IPS DF 6.9 (cell line): ENCODE results near the gene TLE3.

Experiments used
- DNase-seq: peaks from one replicate; pipeline ENCODE4 v3.0.0-alpha.2; 2013; ENCODE audit warnings: low read depth, low spot score
- H3K27ac ChIP-seq: one replicate; pipeline ENCODE4 v1.5.1; 2013; ENCODE audit warnings: low read length, control low read depth
- H3K27me3 ChIP-seq: 2 replicates; pipeline ENCODE4 v1.6.1; 2013; ENCODE audit warnings: mild to moderate bottlenecking, low read length; ENCODE audit not compliant: control insufficient read depth, insufficient read depth
- H3K36me3 ChIP-seq: 2 replicates; pipeline ENCODE4 v1.6.1; 2013; ENCODE audit warnings: low read length; ENCODE audit not compliant: control insufficient read depth, insufficient read depth
- H3K4me1 ChIP-seq: 2 replicates; pipeline ENCODE4 v1.6.1; 2013; ENCODE audit warnings: low read length; ENCODE audit not compliant: control insufficient read depth, insufficient read depth
- H3K4me3 ChIP-seq: 2 replicates; pipeline ENCODE4 v1.5.1; 2013; ENCODE audit warnings: mild to moderate bottlenecking, low read length
- H3K9me3 ChIP-seq: 2 replicates; pipeline ENCODE4 v1.6.1; 2013; ENCODE audit warnings: low read length, inconsistent platforms; ENCODE audit not compliant: control insufficient read depth, insufficient read depth
- WGBS: extraction: QIAGEN DNeasy Blood & Tissue Kit; methylation state at CpG from one replicate; pipeline ENCODE4 v1.1.7; 2013; ENCODE audit warnings: mixed read lengths, missing lambda C conversion rate; ENCODE audit not compliant: insufficient read length, insufficient coverage; 5-methylcytosine and 5-hydroxymethylcytosine counted together

TLE3 gene

GRCh38 chr15:70099167-70099966 lies 1.6 kb upstream of the TLE3 start:
- Histone ChIP-seq H3K36me3 (no peaks in the 10 kb centered on the region), H3K4me1 (peaks cover 3% of the 10 kb centered on the region; the same call in 1 of the 2 replicates), H3K4me3 (peak overlapping the region; percentile 51; the same call in 1 of the 2 replicates), H3K9me3 (no peaks in the 10 kb centered on the region), H3K27me3 (peaks cover 5% of the 10 kb centered on the region; the same call in 1 of the 2 replicates), H3K27ac (no peak overlapping the region)
- no CpG with 5 or more reads among the region's 69 CpGs for WGBS
- no peak for DNase-seq

- no CpG with 5 or more reads among the region's 60 CpGs for WGBS
Measured at GRCh38 chr15:70098461-70099166, 897 bp upstream of the TLE3 start.

GRCh38 chr15:70098153-70098460 lies 390 bp upstream of the TLE3 start:
- Histone ChIP-seq H3K4me3 (no peak overlapping the region; the same call in 1 of the 2 replicates), H3K4me1 (peaks cover 7% of the 10 kb centered on the region), H3K36me3 (no peaks in the 10 kb centered on the region), H3K9me3 (no peaks in the 10 kb centered on the region), H3K27ac (no peak overlapping the region), H3K27me3 (peaks cover 5% of the 10 kb centered on the region; the same call in 1 of the 2 replicates)
- DNase-seq, result no peak
- WGBS, result no CpG with 5 or more reads among the region's 7 CpGs

More at GRCh38 chr15:70098461-70099166, 897 bp upstream of the TLE3 start:
- Histone ChIP-seq H3K27ac (no peak overlapping the region), H3K4me3 (peak overlapping the region; percentile 51; the same call in 1 of the 2 replicates), H3K9me3 (no peaks in the 10 kb centered on the region), H3K27me3 (peaks cover 5% of the 10 kb centered on the region; the same call in 1 of the 2 replicates), H3K4me1 (peaks cover 3% of the 10 kb centered on the region; the same call in 1 of the 2 replicates), H3K36me3 (no peaks in the 10 kb centered on the region)
- DNase-seq, result no peak

DNA sequence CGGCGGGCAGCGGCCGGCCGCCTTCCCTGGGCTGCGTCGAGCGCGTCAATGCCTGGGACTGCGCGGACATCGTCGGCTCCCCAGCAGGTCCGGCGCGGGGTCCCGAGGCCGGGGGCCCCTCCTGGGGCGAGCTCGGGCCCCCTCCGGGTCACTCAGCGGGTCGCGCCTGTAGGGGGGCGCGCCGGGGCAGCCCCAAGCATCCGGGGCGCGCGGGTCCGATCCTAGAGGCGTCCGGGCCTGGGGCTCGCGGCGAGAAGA lies 725 bp downstream of the TLE3 start:
- no peak overlapping the region for H3K27ac ChIP-seq
- no peaks in the 10 kb centered on the region for H3K9me3 ChIP-seq
- H3K27me3 ChIP-seq, result peaks cover 2% of the 10 kb centered on the region; the same call in 1 of the 2 replicates
- H3K4me3 ChIP-seq, result peak overlapping the region; percentile 76
- DNase-seq, result no peak
- peaks cover 14% of the 10 kb centered on the region for H3K4me1 ChIP-seq
- WGBS, result no CpG with 5 or more reads among the region's 37 CpGs
- no peaks in the 10 kb centered on the region for H3K36me3 ChIP-seq

GRCh38 chr15:70096215-70097062 lies 1.3 kb downstream of the TLE3 start:
- Histone ChIP-seq H3K9me3 (no peaks in the 10 kb centered on the region), H3K27ac (no peak overlapping the region), H3K4me1 (peaks cover 14% of the 10 kb centered on the region), H3K4me3 (peak overlapping the region; percentile 76), H3K36me3 (no peaks in the 10 kb centered on the region), H3K27me3 (peaks cover 2% of the 10 kb centered on the region; the same call in 1 of the 2 replicates)
- no CpG with 5 or more reads among the region's 75 CpGs for WGBS
- no peak for DNase-seq

DNA sequence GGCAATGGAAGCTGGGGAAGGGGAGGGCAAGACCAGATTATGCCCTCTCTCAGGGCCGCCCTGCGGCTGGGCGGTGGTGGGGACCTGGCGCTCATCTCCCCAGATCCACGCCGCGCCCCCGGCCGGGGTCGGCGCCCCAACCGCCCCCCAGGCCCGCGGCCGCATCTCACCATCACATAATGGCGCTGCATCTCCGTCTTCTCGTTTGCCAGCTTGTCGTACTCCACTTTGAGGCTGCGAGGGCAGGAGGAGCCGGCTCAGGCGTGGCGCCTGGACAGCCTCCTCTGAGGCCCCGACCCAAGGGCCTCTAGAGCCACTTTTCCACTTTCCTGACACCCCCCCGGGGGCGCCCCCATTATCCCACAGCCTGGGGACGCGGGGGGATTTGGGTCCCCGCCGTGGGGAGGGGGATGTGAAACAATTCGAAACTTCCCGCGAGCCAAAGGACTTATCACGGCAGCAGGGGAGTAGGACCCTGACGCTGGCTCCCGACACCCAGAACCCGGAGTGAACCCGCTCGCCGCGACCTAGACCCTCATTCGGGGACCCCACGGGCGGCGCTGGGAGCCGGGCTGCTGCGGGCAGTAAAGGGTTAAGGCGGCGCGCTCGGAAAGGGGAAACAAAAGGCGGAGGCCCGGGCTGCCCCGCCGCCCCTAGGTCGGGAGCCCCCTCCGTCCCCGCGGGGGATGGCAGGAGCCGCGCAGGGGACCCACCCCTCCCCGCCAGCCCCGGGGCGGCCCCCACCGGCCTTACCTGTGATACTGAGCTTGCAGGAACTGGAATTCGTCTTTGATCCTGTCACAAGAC lies 2.1 kb downstream of the TLE3 start:
- no peaks in the 10 kb centered on the region for H3K27me3 ChIP-seq
- H3K4me3 ChIP-seq, result peak overlapping the region; percentile 76
- DNase-seq, result no peak
- H3K27ac ChIP-seq, result no peak overlapping the region
- WGBS, result no CpG with 5 or more reads among the region's 66 CpGs
- no peaks in the 10 kb centered on the region for H3K9me3 ChIP-seq
- peaks cover 15% of the 10 kb centered on the region for H3K4me1 ChIP-seq
- no peaks in the 10 kb centered on the region for H3K36me3 ChIP-seq

- Histone ChIP-seq H3K27me3 (no peaks in the 10 kb centered on the region), H3K4me3 (peak overlapping the region; percentile 76; the same call in 1 of the 2 replicates), H3K27ac (no peak overlapping the region), H3K4me1 (peaks cover 20% of the 10 kb centered on the region), H3K36me3 (no peaks in the 10 kb centered on the region), H3K9me3 (no peaks in the 10 kb centered on the region)
- no CpG with 5 or more reads among the region's 8 CpGs for WGBS
- DNase-seq, result no peak
Measured at GRCh38 chr15:70094690-70095311, 2.9 kb downstream of the TLE3 start.

DNA sequence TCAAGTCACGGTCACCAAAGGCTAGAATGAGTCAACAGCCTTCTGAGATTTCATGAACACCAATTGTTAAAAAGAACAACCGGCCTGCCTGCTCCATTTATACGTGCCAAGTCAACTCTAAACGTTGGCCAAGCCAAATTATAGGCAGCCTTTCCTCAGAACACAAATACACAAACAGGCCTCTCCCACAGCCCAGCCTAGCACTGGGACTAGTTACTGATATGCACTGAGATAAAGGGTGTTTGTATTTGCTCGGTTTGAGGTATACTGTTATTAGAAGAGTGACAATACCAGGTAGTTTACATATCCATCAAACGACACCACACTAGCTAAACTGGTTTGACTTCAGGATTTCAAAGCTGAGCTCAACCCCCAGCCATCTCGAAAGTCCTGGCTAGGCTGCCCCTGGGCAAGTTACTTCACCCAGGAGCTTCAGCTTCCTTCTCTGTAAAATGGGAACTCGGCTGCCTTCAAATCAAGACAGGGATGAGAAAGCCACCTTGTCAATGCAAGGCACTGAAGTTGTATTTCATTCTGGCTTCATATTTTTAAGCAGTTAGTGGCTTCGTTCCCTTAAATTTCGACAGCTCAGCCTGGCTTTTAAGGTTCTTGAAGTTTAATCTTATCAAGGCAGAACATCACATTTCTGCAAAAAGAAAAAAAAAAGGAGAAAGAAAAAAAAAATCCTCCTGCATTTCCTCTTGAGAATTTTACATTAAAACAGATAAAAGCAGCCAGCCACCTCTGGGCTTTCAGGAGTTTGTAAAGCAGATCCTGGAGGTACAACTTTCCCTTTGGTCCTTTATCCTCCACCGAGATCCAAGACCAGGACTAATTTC lies 4.0 kb downstream of the TLE3 start:
- DNase-seq, result no peak
- Histone ChIP-seq H3K36me3 (no peaks in the 10 kb centered on the region), H3K4me1 (peaks cover 29% of the 10 kb centered on the region), H3K9me3 (no peaks in the 10 kb centered on the region), H3K4me3 (no peak overlapping the region), H3K27ac (no peak overlapping the region), H3K27me3 (no peaks in the 10 kb centered on the region)
- WGBS, result no CpG with 5 or more reads among the region's 11 CpGs

DNA sequence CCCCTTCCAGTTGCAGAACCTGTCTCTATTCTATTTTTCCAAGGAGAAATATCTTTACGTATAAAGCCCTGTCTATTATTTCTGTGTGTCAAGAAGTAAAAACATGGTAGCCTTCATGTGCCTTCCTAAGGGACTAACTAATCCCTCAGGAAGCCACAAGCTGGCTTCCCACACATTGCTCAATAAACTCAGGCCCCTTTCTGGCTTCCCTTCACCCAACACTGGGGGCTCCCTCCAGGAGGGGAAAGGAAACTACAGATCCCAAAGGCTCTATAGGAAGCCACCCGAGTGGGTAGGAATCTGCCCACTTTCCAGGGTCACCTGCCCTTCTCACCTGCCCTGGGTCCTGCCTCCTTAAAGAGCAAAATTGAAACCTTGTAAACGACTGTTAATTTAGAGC lies 4.6 kb downstream of the TLE3 start:
- no peaks in the 10 kb centered on the region for H3K9me3 ChIP-seq
- no peak overlapping the region for H3K4me3 ChIP-seq
- H3K36me3 ChIP-seq, result no peaks in the 10 kb centered on the region
- peaks cover 29% of the 10 kb centered on the region for H3K4me1 ChIP-seq
- no peaks in the 10 kb centered on the region for H3K27me3 ChIP-seq
- H3K27ac ChIP-seq, result no peak overlapping the region
- no peak for DNase-seq
- no CpG with 5 or more reads among the region's 3 CpGs for whole genome bisulfite sequencing
